ENCODE measurements around the gene AUTS2.

DNA sequence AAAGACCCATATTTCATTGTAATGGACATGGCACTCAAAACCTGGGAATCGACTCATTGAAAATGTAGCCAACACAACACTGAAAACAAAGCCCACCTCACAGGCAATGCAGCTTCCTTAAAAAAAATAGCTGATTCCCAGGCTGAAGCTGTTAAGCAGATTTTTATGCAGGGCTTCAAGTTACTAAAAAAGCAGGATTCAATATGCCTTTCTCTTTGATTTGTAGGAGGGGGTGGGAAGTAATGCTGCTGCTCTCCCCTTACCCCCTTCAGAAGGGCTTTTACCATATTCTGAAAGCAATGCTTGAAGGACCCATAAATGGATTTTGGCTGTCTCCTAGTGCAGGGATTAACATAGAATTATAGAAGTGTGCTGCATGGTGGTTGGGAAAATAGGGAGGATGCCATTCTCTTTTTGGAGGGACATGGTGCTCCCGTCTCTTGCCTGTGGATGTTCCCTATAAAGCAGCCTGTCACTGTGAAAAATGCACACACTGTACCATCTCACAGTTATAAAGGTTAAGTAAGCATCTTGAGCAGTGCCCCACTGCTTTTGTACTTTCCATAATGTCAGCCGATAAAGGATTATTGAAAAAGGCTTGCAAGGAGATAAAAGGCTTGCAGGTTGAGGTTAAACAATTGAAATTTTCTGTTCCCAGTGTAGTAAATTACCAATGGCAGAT lies 262.8 kb downstream of the AUTS2 start:
- TF ChIP-seq, protein P1, sequence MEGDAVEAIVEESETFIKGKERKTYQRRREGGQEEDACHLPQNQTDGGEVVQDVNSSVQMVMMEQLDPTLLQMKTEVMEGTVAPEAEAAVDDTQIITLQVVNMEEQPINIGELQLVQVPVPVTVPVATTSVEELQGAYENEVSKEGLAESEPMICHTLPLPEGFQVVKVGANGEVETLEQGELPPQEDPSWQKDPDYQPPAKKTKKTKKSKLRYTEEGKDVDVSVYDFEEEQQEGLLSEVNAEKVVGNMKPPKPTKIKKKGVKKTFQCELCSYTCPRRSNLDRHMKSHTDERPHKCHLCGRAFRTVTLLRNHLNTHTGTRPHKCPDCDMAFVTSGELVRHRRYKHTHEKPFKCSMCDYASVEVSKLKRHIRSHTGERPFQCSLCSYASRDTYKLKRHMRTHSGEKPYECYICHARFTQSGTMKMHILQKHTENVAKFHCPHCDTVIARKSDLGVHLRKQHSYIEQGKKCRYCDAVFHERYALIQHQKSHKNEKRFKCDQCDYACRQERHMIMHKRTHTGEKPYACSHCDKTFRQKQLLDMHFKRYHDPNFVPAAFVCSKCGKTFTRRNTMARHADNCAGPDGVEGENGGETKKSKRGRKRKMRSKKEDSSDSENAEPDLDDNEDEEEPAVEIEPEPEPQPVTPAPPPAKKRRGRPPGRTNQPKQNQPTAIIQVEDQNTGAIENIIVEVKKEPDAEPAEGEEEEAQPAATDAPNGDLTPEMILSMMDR (IDR thresholded peaks at IDR 0.05) = no peak
- no peak for TF ChIP-seq POLR2A (IDR thresholded peaks at IDR 0.05)

Measured in thyroid gland (tissue), 4 donors.